ENCODE measurements around the gene ALKBH8.

DNA sequence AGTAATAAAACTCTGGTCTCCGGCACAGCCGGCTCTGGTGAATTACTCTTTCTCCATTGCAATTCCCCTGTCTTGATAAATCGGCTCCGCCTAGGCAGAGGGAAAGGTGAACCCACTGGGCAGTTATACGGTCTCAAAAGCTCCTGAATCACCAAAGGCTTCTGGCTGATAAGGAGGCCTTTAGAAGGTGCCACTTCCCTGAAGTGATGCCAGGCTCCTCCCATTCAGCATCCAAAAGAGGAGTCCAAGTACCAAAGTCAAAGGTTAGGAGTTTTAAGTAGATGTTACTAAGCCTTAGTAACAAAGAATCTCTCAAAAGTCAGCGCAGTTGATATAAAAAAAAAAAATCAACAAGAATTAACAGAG, 11.8 kb upstream of the ALKBH8 start:
- TF ChIP-seq, protein P1, sequence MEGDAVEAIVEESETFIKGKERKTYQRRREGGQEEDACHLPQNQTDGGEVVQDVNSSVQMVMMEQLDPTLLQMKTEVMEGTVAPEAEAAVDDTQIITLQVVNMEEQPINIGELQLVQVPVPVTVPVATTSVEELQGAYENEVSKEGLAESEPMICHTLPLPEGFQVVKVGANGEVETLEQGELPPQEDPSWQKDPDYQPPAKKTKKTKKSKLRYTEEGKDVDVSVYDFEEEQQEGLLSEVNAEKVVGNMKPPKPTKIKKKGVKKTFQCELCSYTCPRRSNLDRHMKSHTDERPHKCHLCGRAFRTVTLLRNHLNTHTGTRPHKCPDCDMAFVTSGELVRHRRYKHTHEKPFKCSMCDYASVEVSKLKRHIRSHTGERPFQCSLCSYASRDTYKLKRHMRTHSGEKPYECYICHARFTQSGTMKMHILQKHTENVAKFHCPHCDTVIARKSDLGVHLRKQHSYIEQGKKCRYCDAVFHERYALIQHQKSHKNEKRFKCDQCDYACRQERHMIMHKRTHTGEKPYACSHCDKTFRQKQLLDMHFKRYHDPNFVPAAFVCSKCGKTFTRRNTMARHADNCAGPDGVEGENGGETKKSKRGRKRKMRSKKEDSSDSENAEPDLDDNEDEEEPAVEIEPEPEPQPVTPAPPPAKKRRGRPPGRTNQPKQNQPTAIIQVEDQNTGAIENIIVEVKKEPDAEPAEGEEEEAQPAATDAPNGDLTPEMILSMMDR (IDR thresholded peaks at IDR 0.05): no peak
- TF ChIP-seq HDAC2 (IDR thresholded peaks at IDR 0.05): no peak
